GM18909 (cell line): ENCODE results near the gene RUNDC3A.

Experiments
- ATAC-seq: cut with Tn5 transposase; IDR thresholded peaks from one replicate; pipeline ENCODE4 v1.9.1; 2021; ENCODE audit warnings: mild to moderate bottlenecking; ENCODE audit not compliant: unreplicated experiment, poor library complexity

Gene RUNDC3A

DNA sequence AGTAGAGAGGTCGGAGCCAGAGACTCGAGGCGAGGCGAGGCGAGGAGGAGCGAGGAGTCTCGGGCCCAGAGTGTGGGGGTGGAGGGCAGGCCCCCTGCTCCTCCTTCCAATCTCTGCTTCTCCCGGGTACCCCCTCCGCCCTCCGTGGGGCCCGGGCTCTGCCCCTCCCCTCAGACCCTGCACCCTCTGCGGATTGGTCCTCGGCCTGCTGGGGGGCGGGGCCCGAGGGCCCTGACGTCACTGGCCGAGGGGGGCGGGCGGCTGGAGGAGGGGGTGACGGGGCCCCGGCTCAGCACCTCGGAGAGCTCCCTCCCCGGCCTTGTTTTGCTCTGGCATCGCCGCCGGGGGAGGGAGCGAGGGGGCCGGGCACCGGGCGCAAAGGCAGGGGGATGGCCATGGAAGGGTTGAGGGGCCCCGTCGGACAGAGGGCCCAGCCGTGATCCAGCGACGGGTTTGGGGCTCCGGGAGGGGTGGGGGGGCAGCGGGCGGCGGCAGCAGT is at the start of gene RUNDC3A:
RUNDC3A (plus strand) TSS at position 282 of the 499 bp plus-strand sequence. CDS start 232 bp downstream, outside the sequence.
- no peak for ATAC-seq

GRCh38 chr17:44258811-44259351 is 49.5 kb upstream of the RUNDC3A start:
- ATAC-seq: no peak

- no peak for ATAC-seq
Observed at GRCh38 chr17:44260296-44260695, 48.1 kb upstream of the RUNDC3A start.

- ATAC-seq: no peak
Observed at GRCh38 chr17:44262654-44263225, 45.7 kb upstream of the RUNDC3A start.

DNA sequence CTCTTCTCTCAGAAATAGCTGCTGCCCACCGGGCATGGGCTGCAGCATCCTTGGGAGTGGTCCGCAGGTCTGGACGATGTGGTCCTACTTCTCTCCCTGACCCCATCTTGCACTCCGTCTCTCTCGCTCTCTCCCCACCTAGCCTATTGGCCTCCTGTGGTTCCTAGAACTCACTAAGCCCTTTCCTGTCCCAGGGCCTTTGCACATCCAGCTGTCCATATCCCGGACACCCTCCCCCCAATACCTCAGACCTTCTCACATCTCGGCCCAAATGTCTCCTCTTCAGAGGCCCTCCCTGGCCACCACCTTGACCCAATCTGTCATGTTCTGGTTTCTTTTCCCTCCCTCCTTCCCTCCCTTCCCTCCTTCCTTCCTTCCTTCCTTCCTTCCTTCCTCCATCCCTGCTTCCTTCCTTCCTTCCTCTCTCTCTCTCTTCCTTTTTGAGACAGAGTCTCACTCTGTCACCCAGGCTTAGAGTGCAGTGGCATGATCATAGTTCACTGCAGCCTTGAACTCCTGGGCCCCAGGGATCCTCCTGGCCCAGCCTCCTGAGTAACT is 45.0 kb upstream of the RUNDC3A start:
- no peak for ATAC-seq

GRCh38 chr17:44266402-44267164 is 41.8 kb upstream of the RUNDC3A start:
- ATAC-seq: no peak

DNA sequence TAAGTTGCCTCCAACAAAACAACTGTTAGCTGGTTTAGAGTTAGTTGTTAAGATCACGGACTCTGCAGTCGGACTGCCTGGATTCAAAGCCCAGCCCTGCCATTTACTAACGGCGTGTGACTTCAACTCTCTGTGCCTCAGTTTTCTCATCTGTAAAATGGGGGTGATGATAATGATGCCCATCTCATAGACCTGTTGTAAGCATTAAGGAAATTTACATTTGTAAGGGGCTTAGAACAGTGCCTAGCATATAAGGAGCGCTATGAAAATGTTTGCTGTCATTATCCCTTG is 41.3 kb upstream of the RUNDC3A start:
- ATAC-seq: no peak

- no peak for ATAC-seq
Observed at GRCh38 chr17:44267818-44268490, 40.4 kb upstream of the RUNDC3A start, which contains the start of gene SLC4A1. Gene SLC4A1, minus strand, starts transcription at chr17:44268135. Its CDS starts 5,269 bp downstream, at chr17:44262866.

DNA sequence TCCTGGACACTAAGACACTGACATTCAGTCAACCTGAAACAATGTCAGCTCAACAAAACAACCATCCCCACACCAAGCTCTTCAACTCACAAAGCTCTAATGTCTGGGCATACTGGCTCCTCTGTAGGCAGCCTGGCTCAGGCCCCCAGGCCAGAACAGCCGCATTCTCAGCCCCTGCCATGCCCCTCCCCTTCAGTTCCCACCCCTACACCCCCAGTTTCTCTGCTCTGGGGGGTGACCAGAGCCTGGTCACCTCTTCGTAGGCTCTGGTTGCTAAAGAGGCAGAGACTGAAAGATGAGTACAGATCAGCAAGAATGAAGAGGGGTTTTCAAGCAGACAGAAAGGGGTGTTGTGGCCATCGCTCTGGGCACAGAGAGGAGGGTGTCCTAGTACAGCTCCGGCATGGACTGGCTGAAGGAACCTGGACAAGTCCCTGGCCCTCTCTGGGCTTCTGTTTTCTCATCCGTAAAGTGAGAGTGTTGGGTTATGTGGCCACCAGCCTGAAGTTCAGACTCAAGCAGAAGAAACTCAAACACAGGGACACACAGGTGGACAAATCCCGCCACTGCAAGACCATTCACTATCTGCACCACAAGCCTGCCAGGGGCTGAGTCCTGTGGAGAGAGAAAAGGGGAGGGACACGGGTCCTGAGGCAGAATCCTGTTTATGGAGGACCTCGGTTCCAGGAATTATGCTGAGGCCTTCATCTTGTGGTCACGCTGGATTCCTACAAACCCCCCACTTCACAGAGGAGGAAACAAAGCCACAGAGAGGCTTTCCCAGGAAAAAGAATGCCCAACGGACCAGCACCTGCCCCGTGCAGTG is 39.5 kb upstream of the RUNDC3A start:
- no peak for ATAC-seq

GRCh38 chr17:44269535-44270240 is 38.7 kb upstream of the RUNDC3A start:
- ATAC-seq: no peak

DNA sequence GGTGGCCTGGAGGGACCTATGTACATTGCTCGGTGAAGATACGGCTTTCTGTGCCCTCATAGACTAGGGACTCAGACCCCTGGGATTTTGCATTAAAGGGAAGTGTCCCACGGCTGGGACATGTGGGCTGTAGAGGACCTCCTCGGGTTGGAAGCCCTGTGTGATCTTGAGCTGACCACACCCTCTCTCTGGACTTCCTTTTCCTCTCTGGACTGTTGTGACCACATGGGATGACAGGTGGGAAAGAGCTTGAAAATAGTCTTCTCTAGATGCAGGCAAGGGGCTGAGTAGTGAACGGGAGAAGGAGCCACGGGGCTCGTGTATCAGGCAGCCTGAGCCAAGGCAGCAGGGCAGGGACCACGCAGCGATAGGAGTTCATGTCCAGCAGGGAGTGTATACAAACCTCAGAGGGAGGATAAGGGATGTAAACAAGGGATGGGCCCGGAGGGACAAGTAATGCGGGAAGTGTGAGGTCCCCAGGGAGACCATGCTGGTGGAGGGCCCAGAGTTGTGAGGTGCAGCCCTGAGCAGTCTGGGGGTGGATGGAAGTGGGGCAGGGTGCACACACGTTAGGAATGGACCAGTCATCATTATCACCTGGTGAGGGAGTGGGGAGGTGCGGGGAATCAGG is 36.0 kb upstream of the RUNDC3A start:
- no peak for ATAC-seq

- no peak for ATAC-seq
Observed at GRCh38 chr17:44272954-44273353, 35.4 kb upstream of the RUNDC3A start.

- ATAC-seq: no peak
Observed at GRCh38 chr17:44273607-44274006, 34.8 kb upstream of the RUNDC3A start.

DNA sequence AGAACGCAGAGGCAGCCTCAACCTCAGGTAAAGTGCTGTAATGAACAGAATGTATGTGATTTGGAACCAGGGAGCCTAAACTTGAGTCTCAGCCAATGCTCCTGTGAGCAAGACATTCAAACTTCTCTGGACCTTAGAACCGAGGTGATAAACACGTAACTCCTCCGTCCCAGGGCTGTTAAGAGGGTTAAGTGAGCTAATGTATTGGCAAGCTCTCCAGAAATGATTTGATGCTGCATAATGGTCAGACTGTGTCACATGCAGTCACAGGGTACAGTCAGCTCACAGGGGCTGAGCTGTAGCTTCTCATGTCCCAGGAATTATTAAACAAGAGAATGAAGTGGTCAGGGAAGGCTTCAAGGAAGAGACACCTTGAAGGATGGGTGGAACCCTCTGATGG is 30.4 kb upstream of the RUNDC3A start:
- no peak for ATAC-seq

GRCh38 chr17:44279346-44279665 is 29.1 kb upstream of the RUNDC3A start:
- no peak for ATAC-seq

GRCh38 chr17:44279666-44280391 is 28.6 kb upstream of the RUNDC3A start:
- ATAC-seq: peak; percentile 72

- no peak for ATAC-seq
Observed at GRCh38 chr17:44280392-44280937, 27.9 kb upstream of the RUNDC3A start.

- ATAC-seq: no peak
Observed at GRCh38 chr17:44281570-44281969, 26.8 kb upstream of the RUNDC3A start.
